RWPE2 (cell line): ENCODE results near the gene CD82.

Experiments used
- ATAC-seq: fragments of 200-7000 bp; cut with Tn5 transposase; 3 replicates; pipeline ENCODE4 v1.9.1; 2021; ENCODE audit warnings: low read depth
- DNase-seq: peaks from one replicate; pipeline ENCODE4 v3.0.0-alpha.2; 2020; ENCODE audit warnings: low spot score
- H3K27ac ChIP-seq: fragments of 450-650 bp; 2 replicates; pipeline ENCODE4 v1.5.1; 2017; ENCODE audit warnings: mild to moderate bottlenecking; ENCODE audit not compliant: poor library complexity, severe bottlenecking
- H3K27me3 ChIP-seq: fragments of 250-450 bp; sonication (Bioruptor Pico); 2 replicates; pipeline ENCODE4 v1.5.1; 2021; ENCODE audit warnings: mild to moderate bottlenecking, moderate library complexity; ENCODE audit not compliant: insufficient read depth, poor library complexity, severe bottlenecking
- H3K36me3 ChIP-seq: fragments of 250-450 bp; sonication (Bioruptor Pico); 2 replicates; pipeline ENCODE4 v1.5.1; 2020; ENCODE audit warnings: low read depth, mild to moderate bottlenecking, moderate library complexity
- H3K4me1 ChIP-seq: fragments of 250-450 bp; sonication (Bioruptor Pico); 2 replicates; pipeline ENCODE4 v1.5.1; 2021; ENCODE audit warnings: mild to moderate bottlenecking, moderate library complexity; ENCODE audit not compliant: insufficient read depth, poor library complexity, severe bottlenecking
- H3K4me3 ChIP-seq: fragments of 250-450 bp; sonication (Bioruptor Pico); 2 replicates; pipeline ENCODE4 v1.5.1; 2021; ENCODE audit warnings: mild to moderate bottlenecking, moderate library complexity; ENCODE audit not compliant: severe bottlenecking
- H3K9me3 ChIP-seq: fragments of 250-450 bp; sonication (Bioruptor Pico); 2 replicates; pipeline ENCODE4 v1.5.1; 2021; ENCODE audit warnings: mild to moderate bottlenecking, moderate library complexity; ENCODE audit not compliant: severe bottlenecking
- TF ChIP-seq, protein P1 (sequence below): fragments of 450-650 bp; IDR thresholded peaks from one replicate; pipeline ENCODE4 v1.5.1; 2017; ENCODE audit warnings: mild to moderate bottlenecking, moderate library complexity; ENCODE audit not compliant: poor library complexity, severe bottlenecking

CD82 gene

DNA sequence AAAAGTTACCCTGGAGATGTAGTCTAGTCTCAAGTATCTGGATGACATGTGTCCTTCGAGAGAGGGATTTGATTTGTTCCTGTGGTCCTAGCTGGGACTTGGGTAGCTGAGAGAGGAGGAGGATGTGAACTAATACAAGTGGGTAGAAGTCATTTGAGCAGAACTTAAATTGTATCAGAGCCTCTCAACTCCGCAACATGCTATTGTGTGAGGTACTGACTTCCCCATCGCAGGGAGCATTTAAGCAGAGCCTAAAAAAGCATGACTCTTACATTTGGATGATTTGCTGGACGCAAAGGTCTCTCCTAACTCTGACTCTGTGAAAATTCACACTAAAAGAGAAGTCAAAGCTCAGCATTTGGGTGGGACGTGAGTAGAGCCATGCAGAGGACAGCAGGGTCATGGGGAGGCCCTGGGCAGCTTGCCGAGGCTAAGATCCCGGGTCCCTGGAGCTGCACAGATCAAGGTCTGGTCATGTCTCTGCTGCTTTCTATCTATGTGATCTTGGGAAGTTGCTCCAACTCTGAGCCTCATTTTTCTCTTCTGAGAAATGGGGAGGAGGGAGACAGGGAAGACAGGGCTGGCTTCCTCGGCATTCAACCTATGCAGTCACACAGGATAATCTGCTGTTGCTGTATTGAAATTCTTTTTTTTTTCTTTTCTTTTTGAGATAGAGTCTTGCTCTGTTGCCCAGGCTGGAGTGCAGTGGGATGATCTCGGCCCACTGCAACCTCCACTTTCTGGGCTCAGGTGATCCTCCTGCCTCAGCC is 44.9 kb downstream of the CD82 start:
- Histone ChIP-seq H3K27me3 (no peaks in the 10 kb centered on the region), H3K9me3 (no peaks in the 10 kb centered on the region), H3K36me3 (peaks cover 15% of the 10 kb centered on the region), H3K4me3 (no peak overlapping the region), H3K27ac (no peak overlapping the region), H3K4me1 (no peaks in the 10 kb centered on the region)
- ATAC-seq: no peak
- TF ChIP-seq, protein P1, sequence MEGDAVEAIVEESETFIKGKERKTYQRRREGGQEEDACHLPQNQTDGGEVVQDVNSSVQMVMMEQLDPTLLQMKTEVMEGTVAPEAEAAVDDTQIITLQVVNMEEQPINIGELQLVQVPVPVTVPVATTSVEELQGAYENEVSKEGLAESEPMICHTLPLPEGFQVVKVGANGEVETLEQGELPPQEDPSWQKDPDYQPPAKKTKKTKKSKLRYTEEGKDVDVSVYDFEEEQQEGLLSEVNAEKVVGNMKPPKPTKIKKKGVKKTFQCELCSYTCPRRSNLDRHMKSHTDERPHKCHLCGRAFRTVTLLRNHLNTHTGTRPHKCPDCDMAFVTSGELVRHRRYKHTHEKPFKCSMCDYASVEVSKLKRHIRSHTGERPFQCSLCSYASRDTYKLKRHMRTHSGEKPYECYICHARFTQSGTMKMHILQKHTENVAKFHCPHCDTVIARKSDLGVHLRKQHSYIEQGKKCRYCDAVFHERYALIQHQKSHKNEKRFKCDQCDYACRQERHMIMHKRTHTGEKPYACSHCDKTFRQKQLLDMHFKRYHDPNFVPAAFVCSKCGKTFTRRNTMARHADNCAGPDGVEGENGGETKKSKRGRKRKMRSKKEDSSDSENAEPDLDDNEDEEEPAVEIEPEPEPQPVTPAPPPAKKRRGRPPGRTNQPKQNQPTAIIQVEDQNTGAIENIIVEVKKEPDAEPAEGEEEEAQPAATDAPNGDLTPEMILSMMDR: no peak
- no peak for DNase-seq

DNA sequence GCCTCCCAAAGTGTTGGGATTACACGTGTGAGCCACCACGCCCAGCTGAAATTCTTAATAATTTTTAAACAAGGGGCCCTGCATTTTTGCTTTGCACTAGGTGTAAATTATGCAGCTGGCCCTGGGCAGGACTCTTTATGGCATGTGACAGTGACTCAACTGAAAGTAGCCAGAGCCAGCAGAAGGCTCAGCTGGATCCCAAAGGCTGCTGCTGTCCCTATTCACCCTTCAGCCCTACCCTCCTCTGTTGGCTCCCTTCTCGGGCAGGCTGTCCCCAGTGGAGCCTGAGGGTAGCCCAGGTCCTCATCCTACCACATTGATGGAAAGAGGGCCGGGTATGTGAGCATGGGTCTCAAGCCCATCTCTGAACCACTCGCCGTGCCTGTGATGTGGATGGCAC is 45.6 kb downstream of the CD82 start:
- no peak for DNase-seq
- H3K27me3 ChIP-seq: no peaks in the 10 kb centered on the region
- no peaks in the 10 kb centered on the region for H3K9me3 ChIP-seq
- H3K27ac ChIP-seq: no peak overlapping the region
- H3K4me1 ChIP-seq: no peaks in the 10 kb centered on the region
- no peak for ATAC-seq
- TF ChIP-seq, protein P1: no peak
- H3K4me3 ChIP-seq: no peak overlapping the region
- peaks cover 7% of the 10 kb centered on the region; the same call in 1 of the 2 replicates for H3K36me3 ChIP-seq

DNA sequence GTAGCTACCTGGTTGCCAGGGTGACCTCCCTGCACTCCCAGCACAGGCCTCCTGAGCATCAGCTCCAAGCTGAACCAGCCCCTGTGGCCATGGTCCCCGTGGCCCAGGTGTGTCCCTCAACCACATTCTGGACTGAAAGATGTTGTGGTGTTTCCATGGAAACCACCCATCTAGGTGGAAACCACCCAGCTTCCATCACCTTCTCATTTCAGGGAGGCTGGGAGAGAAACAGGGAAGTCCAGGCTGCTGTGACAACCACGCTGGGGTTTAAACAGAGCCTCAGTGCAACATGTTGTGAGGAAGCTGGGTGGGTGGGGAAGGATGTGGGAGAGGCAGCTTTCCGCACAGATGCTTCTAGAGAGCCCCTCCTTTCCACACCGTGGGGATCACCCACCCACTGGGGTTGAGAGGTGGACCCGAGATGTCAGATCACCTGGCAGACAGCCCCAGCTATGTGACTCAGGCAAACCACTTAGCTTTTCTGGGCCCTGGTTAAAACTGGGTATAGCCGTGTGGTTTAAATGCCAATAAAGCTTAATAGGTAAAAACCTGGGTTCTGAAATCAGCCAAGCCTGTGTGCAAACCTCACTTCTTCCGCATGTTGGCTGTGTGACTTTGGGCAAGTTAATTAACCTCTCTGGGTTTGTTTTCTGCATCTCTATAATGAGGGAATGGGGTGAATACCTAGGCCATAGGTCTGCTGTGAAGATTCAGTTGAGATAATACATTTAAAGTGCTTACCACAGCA is 46.4 kb downstream of the CD82 start:
- no peak for ATAC-seq
- TF ChIP-seq, protein P1: no peak
- Histone ChIP-seq H3K9me3 (no peaks in the 10 kb centered on the region), H3K36me3 (peaks cover 2% of the 10 kb centered on the region; the same call in 1 of the 2 replicates), H3K27ac (no peak overlapping the region), H3K4me3 (no peak overlapping the region), H3K4me1 (no peaks in the 10 kb centered on the region), H3K27me3 (no peaks in the 10 kb centered on the region)
- no peak for DNase-seq

DNA sequence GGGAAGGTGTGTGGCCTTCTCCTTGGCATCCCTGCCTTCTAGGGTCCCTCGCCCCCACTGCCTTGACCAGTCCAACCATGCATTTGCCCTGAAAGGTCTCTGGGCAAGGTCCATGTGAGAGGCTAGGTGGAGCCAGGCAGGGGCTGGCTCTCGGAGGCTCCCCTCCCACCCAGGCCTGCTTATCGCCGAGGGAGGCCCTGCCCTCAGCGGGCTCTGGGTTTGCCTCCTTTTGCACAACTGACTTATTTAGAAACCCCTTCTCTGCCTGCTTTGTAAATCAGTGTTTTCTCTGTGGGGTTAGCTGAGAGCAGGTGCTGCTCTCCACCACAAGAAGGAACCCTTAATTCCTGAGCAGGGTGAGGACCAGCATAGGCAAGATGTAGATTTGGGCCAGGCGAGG is 47.7 kb downstream of the CD82 start:
- Histone ChIP-seq H3K9me3 (no peaks in the 10 kb centered on the region), H3K27me3 (no peaks in the 10 kb centered on the region), H3K4me3 (no peak overlapping the region), H3K36me3 (peaks cover 7% of the 10 kb centered on the region; the same call in 1 of the 2 replicates), H3K4me1 (no peaks in the 10 kb centered on the region), H3K27ac (no peak overlapping the region)
- ATAC-seq (no peak), DNase-seq (no peak)
- TF ChIP-seq, protein P1: no peak

DNA sequence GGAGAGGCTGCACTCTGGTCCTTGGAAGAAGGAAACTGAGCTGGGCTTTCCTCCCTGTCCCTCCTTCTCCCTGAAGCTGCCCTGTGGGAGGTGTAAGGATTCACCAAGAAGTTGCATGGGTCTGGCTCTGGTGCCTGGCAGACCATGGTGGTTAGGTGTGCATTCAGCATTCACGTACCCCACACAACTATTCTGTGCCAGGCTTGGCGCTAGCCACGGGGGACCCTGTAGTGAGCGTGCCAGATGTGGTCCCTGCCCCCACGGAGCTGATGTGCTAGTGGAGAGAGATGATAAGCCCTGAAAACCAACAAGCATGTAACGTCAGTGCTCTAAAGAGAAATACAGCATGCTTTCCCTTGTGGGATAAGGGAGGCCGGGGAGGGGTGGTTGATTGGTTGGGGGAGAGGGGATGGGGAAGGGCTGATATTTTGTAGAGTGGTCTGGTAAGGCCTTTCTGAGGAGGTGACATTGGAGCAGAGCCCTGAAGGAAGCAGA is 48.9 kb downstream of the CD82 start:
- Histone ChIP-seq H3K27ac (no peak overlapping the region), H3K36me3 (peaks cover 7% of the 10 kb centered on the region; the same call in 1 of the 2 replicates), H3K4me3 (no peak overlapping the region), H3K4me1 (no peaks in the 10 kb centered on the region), H3K27me3 (no peaks in the 10 kb centered on the region), H3K9me3 (no peaks in the 10 kb centered on the region)
- TF ChIP-seq, protein P1: no peak
- ATAC-seq: no peak
- no peak for DNase-seq
